Measurements from ENCODE around the gene ZMYND15.

ZMYND15 gene

GRCh38 chr17:4743898-4744297 is 4.3 kb downstream of the ZMYND15 start:
- no peak for DNase-seq

GRCh38 chr17:4744999-4745969 is 5.7 kb downstream of the ZMYND15 start:
- DNase-seq: no peak

DNA sequence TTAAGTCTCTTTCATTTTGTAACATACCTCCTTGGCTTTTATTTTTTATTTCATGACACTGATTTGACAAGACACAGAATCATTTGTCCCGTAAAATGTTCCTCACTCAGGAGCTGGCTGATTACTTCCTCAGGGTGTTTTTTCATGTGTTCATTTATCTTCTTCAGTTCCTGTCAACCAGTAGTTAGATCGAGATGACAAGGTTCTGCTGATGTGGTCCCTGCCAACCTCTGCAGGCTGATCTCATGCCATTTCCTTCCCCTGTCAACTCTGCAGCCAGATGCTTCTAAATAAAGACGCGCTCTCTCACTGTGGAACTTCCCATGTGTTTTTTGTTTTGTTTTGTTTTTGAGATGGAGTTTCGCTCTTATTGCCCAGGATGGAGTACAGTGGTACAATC is 8.2 kb downstream of the ZMYND15 start:
- DNase-seq: no peak

GRCh38 chr17:4748686-4749085 is 9.1 kb downstream of the ZMYND15 start:
- DNase-seq: no peak

- DNase-seq: no peak
Observed at GRCh38 chr17:4750606-4751005, 11.0 kb downstream of the ZMYND15 start.

DNA sequence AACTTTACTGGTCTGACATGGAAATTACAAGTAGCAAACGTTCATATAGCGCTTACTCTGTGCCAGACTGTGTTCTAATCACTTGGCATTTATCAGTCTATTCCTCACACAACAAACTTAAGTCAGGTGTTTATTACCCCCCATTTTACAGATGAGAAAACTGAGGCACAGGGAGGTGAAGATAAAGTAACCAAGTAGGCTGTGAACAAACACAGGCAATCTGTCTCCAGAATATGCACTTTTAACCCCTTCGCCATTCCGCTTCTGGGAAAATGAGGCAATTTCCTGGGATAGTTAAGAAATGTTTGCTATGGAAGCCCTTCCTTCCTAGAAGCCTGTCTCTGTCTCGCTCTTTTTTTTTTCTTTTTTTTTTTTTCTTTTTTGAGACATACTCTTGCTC is 12.3 kb downstream of the ZMYND15 start:
- no peak for DNase-seq

GRCh38 chr17:4753392-4753791 is 13.8 kb downstream of the ZMYND15 start:
- DNase-seq: no peak

DNA sequence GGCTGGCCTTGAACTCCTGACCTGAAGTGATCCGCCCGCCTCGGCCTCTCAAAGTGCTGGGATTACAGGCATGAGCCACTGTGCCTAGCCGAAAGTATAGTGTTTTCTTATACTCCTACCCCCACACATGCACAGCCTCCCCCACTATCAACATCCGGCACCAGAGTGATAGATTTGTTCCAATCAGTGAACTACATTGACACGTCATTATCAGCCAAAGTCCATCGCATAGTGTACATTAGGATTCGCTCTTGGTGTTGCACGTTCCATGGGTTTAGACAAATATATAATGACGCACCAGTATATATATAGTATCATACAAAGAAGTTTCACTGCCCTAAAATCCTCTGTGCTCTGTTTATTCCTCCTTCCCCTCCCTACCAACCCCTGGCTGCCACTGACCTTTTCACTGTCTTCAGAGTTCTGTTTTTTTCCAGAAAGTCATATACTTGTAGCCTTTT is 20.2 kb downstream of the ZMYND15 start:
- DNase-seq: no peak

DNA sequence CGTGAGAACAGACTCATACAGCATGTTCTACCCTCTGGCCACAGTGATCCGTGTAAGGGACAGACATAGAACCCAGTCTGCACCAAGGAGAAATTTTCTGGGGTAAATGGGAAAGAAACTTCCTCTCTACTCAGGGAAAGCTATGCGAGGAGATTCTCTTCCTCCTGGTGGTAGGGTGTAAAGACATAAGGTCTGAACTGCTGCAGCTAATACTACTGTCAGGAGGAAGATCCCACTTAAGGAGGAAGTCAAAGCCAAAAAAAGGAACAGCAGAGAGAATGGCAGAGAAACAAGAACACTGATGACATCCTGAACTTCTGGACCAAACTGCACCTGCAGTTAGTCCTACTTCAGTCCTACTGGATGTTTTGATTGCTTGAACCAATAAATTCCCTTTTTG is 25.0 kb downstream of the ZMYND15 start:
- no peak for DNase-seq

- no peak for DNase-seq
Observed at GRCh38 chr17:4766201-4766600, 26.6 kb downstream of the ZMYND15 start.

DNA sequence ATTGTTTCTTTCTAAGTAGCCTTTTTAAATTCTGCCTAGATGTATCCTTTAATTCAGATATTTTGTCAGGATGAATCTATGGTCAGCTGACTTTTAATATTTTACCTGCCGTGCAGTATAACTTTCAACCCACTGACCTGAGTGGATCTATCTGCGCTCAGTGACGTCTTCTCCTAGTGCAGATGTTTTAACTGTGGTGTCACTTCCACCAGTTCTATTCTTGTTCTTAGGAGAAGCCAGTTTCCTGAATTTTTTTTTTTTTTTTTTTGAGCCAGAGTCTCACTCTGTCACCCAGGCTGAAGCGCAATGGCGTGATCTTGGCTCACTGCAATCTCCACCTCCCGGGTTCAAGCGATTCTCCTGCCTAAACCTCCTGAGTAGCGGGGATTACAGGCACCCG is 27.1 kb downstream of the ZMYND15 start:
- DNase-seq: no peak

GRCh38 chr17:4768298-4768697 is 28.7 kb downstream of the ZMYND15 start:
- no peak for DNase-seq

GRCh38 chr17:4769628-4770027 is 30.0 kb downstream of the ZMYND15 start:
- DNase-seq: no peak

DNA sequence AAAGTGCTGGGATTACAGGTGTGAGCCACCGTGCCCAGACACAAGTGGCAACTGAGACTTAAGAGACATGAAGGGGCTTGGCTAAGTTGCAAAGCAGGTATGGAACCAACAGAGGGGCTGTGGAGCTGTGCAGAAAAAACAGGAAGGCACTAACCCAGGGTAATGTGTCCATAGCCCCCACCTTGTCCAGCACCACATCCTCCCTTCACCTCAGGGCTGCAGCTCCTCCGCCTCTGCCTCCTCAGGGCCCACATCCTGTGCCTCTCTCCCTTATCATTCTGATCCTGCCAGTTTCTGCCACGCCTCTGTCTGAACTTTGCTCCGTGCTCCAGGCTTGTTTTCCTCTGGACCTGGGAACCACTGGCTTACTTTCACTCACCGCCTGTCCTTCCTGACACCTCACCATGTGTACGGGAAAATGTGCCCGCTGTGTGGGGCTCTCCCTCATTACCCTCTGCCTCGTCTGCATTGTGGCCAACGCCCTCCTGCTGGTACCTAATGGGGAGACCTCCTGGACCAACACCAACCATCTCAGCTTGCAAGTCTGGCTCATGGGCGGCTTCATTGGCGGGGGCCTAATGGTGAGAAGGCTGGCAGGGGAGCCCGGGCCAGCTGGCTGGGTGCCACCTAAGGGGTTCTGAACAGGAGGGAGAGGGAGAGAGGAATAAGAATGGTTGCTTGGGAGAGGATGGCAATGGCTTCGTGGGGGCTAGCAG is 32.0 kb downstream of the ZMYND15 start, which contains the start of gene TM4SF5:
Gene TM4SF5 (plus strand): TSS at position 368 of the 716 bp plus-strand sequence. CDS start 37 bp downstream, at position 405.
- peak; percentile 63 for DNase-seq

GRCh38 chr17:4772235-4772613 is 32.6 kb downstream of the ZMYND15 start:
- DNase-seq: no peak

- no peak for DNase-seq
Observed at GRCh38 chr17:4777969-4778760, 38.5 kb downstream of the ZMYND15 start.

- DNase-seq: no peak
Observed at GRCh38 chr17:4780325-4780955, 40.8 kb downstream of the ZMYND15 start.

- no peak for DNase-seq
Observed at GRCh38 chr17:4782652-4783051, 43.0 kb downstream of the ZMYND15 start.

DNA sequence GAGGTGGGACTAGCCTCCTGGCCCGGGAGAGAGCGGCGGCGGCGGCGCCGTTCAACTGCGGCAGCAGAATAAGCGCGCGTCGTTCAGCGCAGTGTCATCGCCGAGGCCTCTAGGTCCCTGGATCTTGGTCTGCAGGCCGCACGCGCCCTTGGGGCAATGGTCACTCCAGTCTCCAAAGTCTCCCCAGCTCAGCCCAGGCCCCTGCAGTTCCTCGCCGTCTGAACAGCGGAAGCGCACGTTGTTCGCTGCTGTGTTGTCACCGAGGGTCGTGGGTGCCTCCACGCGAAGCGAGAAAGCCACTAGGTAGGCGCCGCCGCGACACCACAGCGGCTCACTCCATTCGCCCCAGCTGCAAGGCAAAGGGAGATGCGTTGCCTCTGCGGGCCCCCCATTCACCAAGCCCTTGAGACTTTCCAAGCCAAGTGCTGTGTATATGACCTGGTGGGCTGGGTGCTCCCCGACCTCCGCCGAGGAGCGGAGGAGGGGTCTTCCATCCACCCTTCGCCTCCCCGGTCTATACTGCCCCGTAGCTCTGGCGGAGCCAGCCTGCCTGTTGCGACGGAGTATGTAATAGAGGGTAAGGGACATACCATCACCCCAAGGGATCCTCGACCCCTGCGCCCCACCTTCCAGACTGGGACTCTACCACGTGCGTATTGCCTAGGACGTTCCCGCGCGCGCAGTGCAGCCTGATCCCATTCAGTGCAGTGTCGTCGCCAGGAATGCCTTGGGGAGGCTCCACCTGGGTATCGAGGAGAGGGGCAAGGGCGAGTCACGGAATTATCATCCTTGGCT is 45.9 kb downstream of the ZMYND15 start:
- no peak for DNase-seq

DNA sequence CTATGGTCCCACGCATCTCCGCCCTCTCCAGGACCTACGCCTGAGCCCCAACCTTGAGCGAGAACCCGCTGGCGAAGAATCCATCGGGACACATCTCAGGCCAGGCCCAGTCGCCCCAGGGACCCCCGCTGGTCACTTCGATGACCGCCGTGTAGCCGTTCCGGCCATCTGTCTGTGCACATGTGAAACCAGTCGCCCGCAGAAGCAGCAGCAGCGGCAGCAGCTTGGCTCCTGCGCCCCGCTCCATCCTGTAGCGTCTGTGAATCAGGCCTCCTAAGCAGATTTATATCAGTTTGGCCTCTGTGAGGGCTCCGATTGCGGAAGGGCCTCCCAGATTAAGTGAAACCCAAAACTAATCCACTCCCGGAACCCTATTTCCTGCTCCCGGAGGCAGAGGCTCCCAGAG is 46.5 kb downstream of the ZMYND15 start, which contains the start of gene VMO1:
Gene VMO1 (minus strand): TSS at position 259 of the 406 bp plus-strand sequence. CDS start 12 bp downstream, at position 247.
- no peak for DNase-seq

- DNase-seq: no peak
Observed at GRCh38 chr17:4786516-4786915, 46.9 kb downstream of the ZMYND15 start.
